Common myeloid progenitor, CD34-positive (primary cell): ENCODE results near the gene CORO7.

Experiments used
- CTCF ChIA-PET: fragments of 350-600 bp; sonication (Branson Sonifier 250); formaldehyde crosslinking; loops from one replicate; lab custom pipeline; 2021; ENCODE audit warnings: antibody characterized with exemption; lab: Charles Lee
- POLR2A ChIA-PET: fragments of 350-600 bp; sonication (Branson Sonifier 250); formaldehyde crosslinking; loops from one replicate; lab custom pipeline; 2021; ENCODE audit warnings: antibody characterized with exemption; lab: Charles Lee
- DNase-seq, 3 donors: peaks; one replicate each; pipeline versions ENCODE4 v3.0.0 to v3.0.0-alpha.2; 2013
- H3K27ac ChIP-seq, 2 experiments: 1 replicate in 1 of 2; 2 replicates in 1 of 2; pipeline ENCODE4 v1.7.0; 2013; ENCODE audit warnings: inconsistent platforms in 2 of 2, low read length in 2 of 2, mild to moderate bottlenecking in 2 of 2, low read depth in 1 of 2, moderate library complexity in 1 of 2; ENCODE audit not compliant: severe bottlenecking in 2 of 2, insufficient read depth in 1 of 2, poor library complexity in 1 of 2
- H3K27me3 ChIP-seq, 5 experiments: replicated peaks in 2 of 5; 1 replicate in 3 of 5; 2 replicates in 2 of 5; pipeline versions ENCODE4 v1.6.1 to v1.7.0; 2013; ENCODE audit warnings: low read length in 4 of 5, mild to moderate bottlenecking in 2 of 5, moderate library complexity in 2 of 5, inconsistent platforms in 1 of 5; ENCODE audit not compliant: insufficient read depth in 5 of 5, control insufficient read depth in 4 of 5
- H3K36me3 ChIP-seq, 4 experiments: 1 replicate in 2 of 4; 2 replicates in 2 of 4; pipeline versions ENCODE4 v1.6.1 to v1.7.0; 2013; ENCODE audit warnings: low read length in 3 of 4, control low read depth in 1 of 4, mild to moderate bottlenecking in 1 of 4; ENCODE audit not compliant: control insufficient read depth in 4 of 4, insufficient read depth in 4 of 4
- H3K4me1 ChIP-seq, 4 experiments: 1 replicate in 3 of 4; 2 replicates in 1 of 4; pipeline versions ENCODE4 v1.6.1 to v1.7.1; 2013; ENCODE audit warnings: low read length in 3 of 4, mild to moderate bottlenecking in 3 of 4, control low read depth in 1 of 4, inconsistent platforms in 1 of 4, moderate library complexity in 1 of 4; ENCODE audit not compliant: control insufficient read depth in 4 of 4, insufficient read depth in 4 of 4; ENCODE audit errors: control extremely low read depth in 1 of 4
- H3K4me3 ChIP-seq, 7 experiments: 1 replicate in 4 of 7; 2 replicates in 3 of 7; pipeline versions ENCODE4 v1.5.1 to v1.7.0; 2013; ENCODE audit warnings: mild to moderate bottlenecking in 7 of 7, low read length in 6 of 7, moderate library complexity in 6 of 7, inconsistent platforms in 2 of 7, low read depth in 2 of 7, control low read depth in 1 of 7; ENCODE audit not compliant: insufficient read depth in 4 of 7, control insufficient read depth in 1 of 7; ENCODE audit errors: extremely low read depth in 1 of 7
- H3K9me3 ChIP-seq, 5 experiments: 1 replicate in 4 of 5; 2 replicates in 1 of 5; pipeline versions ENCODE4 v1.6.1 to v1.7.1; 2013; ENCODE audit warnings: low read length in 4 of 5, mild to moderate bottlenecking in 2 of 5, inconsistent platforms in 1 of 5, low read depth in 1 of 5, moderate library complexity in 1 of 5; ENCODE audit not compliant: control insufficient read depth in 4 of 5, insufficient read depth in 2 of 5; ENCODE audit errors: control extremely low read depth in 1 of 5
- WGBS: methylation state at CpG from one replicate; pipeline ENCODE4 v1.1.5; 2013; ENCODE audit not compliant: insufficient coverage; 5-methylcytosine and 5-hydroxymethylcytosine counted together

CORO7 gene

DNA sequence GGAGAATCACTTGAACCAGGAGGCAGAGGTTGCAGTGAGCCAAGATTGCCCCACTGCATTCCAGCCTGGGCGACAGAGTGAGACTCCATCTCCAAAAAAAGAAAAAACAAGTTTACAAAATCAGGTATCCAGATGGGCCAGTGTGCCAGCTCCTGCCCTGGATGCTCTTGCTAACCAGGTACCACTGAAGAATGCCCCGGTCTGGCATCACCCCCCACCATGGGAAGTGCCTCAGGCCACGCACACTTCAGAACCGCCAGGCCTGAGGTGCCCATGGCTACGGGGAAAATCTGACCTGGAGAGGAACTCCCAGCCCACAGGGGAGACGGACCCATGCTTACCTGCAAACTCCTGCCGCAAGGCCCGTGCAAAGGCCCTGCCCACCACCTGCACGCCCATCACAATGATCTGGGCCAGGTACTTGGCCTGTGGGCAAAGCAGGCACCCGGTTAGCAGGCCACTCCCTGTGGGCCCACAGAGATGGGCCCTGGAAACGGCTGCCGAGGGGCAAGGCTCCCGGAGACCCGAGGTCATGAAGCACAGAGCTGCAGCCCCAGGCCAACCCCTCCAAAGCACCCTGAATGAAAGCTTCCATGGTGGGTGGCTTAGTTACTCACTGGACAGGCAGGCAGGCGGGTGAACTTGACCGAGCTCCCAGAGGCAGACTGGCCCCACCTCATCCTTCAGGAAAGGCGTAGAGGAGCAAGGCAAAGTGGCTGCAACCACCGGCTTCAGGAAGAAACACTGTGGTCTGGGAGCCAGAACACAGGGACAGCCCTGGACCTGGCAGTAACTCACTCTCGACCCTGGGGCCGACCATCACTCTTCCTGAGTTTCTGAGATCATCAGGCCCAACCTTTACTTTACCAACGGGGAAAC, 73.3 kb downstream of the CORO7 start:
- WGBS: 98% methylated on average over 20 of the region's 21 CpGs
- H3K27me3 ChIP-seq: no peaks in the 10 kb centered on the region
- CTCF ChIA-PET: interaction anchor here (1.1 to 7.0 kb wide), 4 partner anchors 10 to 90 kb away, joined by 3 to 40 read pairs (median 4); no protein-coding TSS in a partner anchor

DNA sequence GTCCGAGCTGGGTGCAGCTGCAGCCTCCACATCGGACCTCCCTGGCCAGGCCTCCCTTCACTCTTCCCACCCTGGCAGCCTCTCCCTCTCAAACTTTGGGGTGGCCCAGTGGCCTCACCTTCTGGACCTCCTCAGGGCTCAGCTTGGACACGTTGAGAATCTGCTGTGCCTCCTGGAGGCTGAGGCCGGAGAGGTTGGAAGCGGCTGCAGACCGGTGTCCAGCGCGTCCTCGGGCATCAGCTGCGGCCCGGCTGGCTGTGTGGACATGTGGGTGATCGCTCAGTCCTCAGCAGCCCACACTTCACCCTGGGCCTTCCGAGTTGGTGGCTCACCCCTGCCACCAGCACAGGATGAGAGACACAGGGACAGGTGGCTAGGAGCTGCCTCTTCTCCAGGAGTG, 75.1 kb downstream of the CORO7 start:
- POLR2A ChIA-PET: no interaction called here
- Histone ChIP-seq H3K4me1 (peaks cover 0 to 9% (median under 1%) of the 10 kb centered on the region in 4 experiments), H3K4me3 (no peak overlapping the region), H3K36me3 (peaks cover 3 to 58% (median 27%) of the 10 kb centered on the region in 4 experiments), H3K27me3 (no peaks in the 10 kb centered on the region), H3K9me3 (no peaks in the 10 kb centered on the region), H3K27ac (no peak overlapping the region)
- no peak for DNase-seq
- WGBS: 95% methylated on average over 10 of the region's 13 CpGs
- CTCF ChIA-PET: interaction anchor here (0.9 to 7.0 kb wide), 10 partner anchors 8 to 88 kb away, joined by 3 to 40 read pairs (median 4); no protein-coding TSS in a partner anchor

More for the DNA sequence above, 73.3 kb downstream of the CORO7 start:
- DNase-seq: no peak
- Histone ChIP-seq H3K36me3 (peaks cover 3 to 66% (median 31%) of the 10 kb centered on the region in 4 experiments), H3K9me3 (no peaks in the 10 kb centered on the region), H3K27ac (no peak overlapping the region), H3K4me3 (no peak overlapping the region), H3K4me1 (peaks cover 0 to 9% (median under 1%) of the 10 kb centered on the region in 4 experiments)
- POLR2A ChIA-PET: no interaction called here

DNA sequence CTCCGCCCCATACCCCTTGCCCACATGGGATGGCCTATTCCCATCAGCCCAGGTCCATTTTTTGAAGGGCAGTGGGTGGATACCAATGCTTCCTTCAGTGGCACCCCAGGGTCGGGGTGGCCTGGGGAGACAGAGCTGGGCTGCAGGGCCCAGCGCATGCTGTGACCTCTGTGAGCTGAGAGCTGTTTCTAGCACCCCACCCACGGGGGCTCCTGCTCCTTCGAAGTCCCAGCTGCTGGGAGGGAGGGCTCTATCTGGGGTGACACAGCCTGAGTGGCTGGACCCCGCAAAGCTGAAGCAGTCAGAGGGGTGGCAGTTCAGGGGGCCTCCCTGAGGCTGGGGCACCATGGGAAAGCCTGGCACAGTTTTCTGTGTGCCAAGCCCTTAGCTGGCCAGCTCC, 76.0 kb downstream of the CORO7 start:
- H3K36me3 ChIP-seq: peaks cover 2 to 53% (median 24%) of the 10 kb centered on the region in 4 experiments
- ChIA-PET CTCF (interaction anchor here (1.0 to 7.0 kb wide), 13 partner anchors 9 to 78 kb away, joined by 3 to 40 read pairs (median 4); no protein-coding TSS in a partner anchor), POLR2A (interaction anchor here (0.5 kb wide), 1 partner anchor 12 kb away, joined by 3 read pairs; no protein-coding TSS in a partner anchor)
- H3K9me3 ChIP-seq: no peaks in the 10 kb centered on the region
- WGBS: 89% methylated on average over 5 of the region's 6 CpGs
- H3K27me3 ChIP-seq: no peaks in the 10 kb centered on the region
- DNase-seq: no peak
- H3K4me1 ChIP-seq: peaks cover 0 to 9% (median under 1%) of the 10 kb centered on the region in 4 experiments
- no peak overlapping the region for H3K4me3 ChIP-seq
- H3K27ac ChIP-seq: no peak overlapping the region

DNA sequence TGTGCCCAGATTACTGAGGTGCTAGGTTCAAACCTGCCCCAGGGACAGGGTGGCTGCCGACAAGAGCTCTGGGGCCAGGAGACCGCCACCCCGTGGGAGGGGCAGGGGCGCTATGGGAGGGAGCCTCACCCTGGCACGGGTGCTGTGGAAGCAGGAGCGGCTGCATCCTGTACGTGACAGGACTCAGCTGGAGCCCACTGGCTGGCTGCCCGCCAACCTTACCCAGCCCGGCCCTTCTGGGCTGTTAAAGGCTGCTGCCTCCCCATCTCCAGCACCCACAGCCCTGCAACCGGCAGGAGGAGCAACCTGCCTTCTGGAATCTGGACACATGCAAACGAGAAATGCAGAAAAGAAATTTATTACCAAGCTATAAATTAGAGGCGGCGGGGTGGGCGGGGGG, 76.5 kb downstream of the CORO7 start:
- no peak overlapping the region for H3K27ac ChIP-seq
- peaks cover 2 to 48% (median 22%) of the 10 kb centered on the region in 4 experiments for H3K36me3 ChIP-seq
- H3K9me3 ChIP-seq: no peaks in the 10 kb centered on the region
- 33% methylated on average over 14 of the region's 14 CpGs for WGBS
- no peak overlapping the region for H3K4me3 ChIP-seq
- POLR2A ChIA-PET: interaction anchor here (0.6 kb wide), 1 partner anchor 37 kb away, joined by 4 read pairs; no protein-coding TSS in a partner anchor
- H3K4me1 ChIP-seq: peaks cover 0 to 9% (median under 1%) of the 10 kb centered on the region in 4 experiments
- H3K27me3 ChIP-seq: no peaks in the 10 kb centered on the region
- DNase-seq: peak; percentile 64 to 90 (median 86)
- CTCF ChIA-PET: interaction anchor here (1.0 to 7.0 kb wide), 11 partner anchors 8 to 68 kb away, joined by 3 to 40 read pairs (median 3); partner anchors contain the start of gene PAM16

DNA sequence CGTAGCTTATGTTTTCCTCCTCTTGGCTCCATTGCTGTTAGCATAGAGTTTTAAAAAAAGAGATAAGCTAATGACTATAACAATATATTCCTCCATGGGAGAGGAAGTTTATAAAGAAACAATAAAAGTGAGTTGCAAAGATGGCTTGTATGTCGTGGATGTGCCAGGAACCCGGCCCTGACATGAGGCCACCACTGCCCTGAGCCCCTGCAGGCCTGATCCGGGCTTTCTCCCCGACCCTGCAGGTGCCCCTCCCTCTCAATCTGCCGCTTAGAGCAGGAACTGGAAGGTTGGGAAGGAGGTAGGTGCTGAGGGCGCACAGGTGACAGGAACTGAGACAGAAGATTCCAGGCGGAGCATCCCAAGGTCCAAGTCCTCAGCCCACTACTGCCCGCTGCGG, 76.9 kb downstream of the CORO7 start:
- CTCF ChIA-PET: interaction anchor here (0.8 to 7.0 kb wide), 11 partner anchors 8 to 139 kb away, joined by 3 to 40 read pairs (median 3); partner anchors contain the start of gene PAM16
- 100% methylated on average over 4 of the region's 10 CpGs for WGBS
- Histone ChIP-seq H3K4me3 (no peak overlapping the region), H3K27me3 (no peaks in the 10 kb centered on the region), H3K9me3 (no peaks in the 10 kb centered on the region), H3K36me3 (peaks cover 2 to 46% (median 21%) of the 10 kb centered on the region in 4 experiments), H3K27ac (no peak overlapping the region), H3K4me1 (peaks cover 0 to 9% (median under 1%) of the 10 kb centered on the region in 4 experiments)
- POLR2A ChIA-PET: interaction anchor here (0.6 kb wide), 1 partner anchor 38 kb away, joined by 4 read pairs; no protein-coding TSS in a partner anchor
- no peak for DNase-seq

GRCh38 chr16:4338712-4339299, 77.6 kb downstream of the CORO7 start:
- Histone ChIP-seq H3K27ac (no peak overlapping the region), H3K27me3 (no peaks in the 10 kb centered on the region), H3K9me3 (no peaks in the 10 kb centered on the region), H3K4me1 (peaks cover 0 to 9% (median under 1%) of the 10 kb centered on the region in 4 experiments), H3K36me3 (peaks cover 2 to 46% (median 21%) of the 10 kb centered on the region in 4 experiments), H3K4me3 (no peak overlapping the region)
- ChIA-PET POLR2A (no interaction called here), CTCF (interaction anchor here (0.8 to 7.0 kb wide), 9 partner anchors 9 to 139 kb away, joined by 3 to 40 read pairs (median 4); partner anchors contain the start of gene PAM16)
- 98% methylated on average over 7 of the region's 10 CpGs for WGBS
- no peak for DNase-seq
